GM12872 (cell line): ENCODE data around the gene DNAH3.
A peak's percentile ranks its signal among the peaks of the same experiment; 100 is the strongest.

ENCODE experiments used
- TF ChIP-seq, protein P1 (sequence below): IDR thresholded peaks from 3 replicates; pipeline ENCODE4 v1.5.1; 2011; ENCODE audit warnings: low read depth, mild to moderate bottlenecking, low read length, moderate library complexity; ENCODE audit not compliant: insufficient read depth

The DNAH3 gene

DNA sequence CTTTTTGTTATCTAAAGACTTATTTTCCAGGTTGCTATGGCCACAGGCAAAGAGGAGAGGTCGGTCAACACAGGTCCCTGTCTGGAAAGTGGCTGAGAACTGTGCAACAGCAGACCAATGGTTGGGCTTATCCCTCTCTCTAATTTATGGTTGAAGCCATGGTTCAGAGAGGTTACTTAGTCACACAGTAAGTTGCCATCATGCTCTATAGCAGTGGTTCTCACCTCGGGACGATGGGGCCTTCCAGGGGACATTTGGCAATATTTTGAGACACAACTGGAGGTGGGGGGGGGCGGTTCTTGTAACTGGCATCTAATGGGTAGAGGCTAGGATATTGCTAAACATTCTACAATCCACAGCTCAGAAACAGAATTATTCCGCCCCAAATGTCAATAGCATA, 7.0 kb upstream of the DNAH3 start:
- TF ChIP-seq, protein P1, sequence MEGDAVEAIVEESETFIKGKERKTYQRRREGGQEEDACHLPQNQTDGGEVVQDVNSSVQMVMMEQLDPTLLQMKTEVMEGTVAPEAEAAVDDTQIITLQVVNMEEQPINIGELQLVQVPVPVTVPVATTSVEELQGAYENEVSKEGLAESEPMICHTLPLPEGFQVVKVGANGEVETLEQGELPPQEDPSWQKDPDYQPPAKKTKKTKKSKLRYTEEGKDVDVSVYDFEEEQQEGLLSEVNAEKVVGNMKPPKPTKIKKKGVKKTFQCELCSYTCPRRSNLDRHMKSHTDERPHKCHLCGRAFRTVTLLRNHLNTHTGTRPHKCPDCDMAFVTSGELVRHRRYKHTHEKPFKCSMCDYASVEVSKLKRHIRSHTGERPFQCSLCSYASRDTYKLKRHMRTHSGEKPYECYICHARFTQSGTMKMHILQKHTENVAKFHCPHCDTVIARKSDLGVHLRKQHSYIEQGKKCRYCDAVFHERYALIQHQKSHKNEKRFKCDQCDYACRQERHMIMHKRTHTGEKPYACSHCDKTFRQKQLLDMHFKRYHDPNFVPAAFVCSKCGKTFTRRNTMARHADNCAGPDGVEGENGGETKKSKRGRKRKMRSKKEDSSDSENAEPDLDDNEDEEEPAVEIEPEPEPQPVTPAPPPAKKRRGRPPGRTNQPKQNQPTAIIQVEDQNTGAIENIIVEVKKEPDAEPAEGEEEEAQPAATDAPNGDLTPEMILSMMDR: no peak

DNA sequence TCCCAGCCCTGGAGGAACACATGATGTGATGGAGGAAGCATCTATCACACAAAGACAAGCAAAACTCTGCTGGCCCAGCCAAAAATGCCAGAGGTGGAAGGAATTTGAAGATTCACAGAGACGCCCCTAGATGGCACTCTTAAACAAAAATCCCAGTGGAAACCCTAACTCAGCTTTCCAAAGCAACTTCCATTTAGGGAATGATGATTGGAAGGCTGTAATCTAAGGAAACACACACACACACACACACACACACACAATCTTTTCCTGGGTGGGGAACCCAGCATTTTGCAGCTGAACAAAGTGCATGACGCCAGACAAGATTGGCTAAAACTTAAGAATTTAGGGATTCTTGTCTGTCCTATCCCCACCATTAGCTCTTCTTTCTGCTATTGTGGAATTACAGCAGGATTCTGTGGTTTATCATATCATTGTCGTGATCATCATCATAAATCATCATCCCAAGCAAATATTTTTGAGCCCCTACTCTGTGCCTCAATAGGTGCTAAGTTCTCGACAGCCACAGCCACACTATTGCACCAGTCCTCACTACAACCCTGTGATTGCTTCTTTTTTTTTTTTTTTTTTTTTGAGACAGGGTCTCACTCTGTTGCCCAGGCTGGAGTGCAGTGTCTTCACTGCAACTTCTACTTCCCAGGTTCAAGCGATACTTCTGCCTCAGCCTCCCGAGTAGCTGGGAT, 6.3 kb upstream of the DNAH3 start:
- TF ChIP-seq, protein P1: peak; percentile 66

DNA sequence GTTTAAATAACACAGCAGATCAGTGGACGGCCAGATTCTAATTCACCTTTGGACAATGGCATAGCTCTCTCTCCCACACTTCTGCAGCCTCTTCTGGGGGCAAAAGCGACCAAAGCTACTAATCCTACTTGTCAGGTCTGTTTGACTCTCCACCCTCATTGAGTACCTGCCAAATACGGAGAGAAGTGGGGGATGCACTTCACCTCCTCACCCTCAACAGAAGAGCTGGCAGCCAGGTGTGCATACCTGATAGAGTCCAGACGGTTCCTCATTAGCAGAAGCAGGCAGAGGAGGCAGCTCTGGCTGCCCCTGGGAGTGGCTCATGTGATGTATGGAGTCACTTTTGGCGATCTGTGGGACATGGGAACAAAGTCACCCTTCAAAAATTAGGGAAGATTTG, 4.9 kb downstream of the DNAH3 start:
- TF ChIP-seq, protein P1: no peak

DNA sequence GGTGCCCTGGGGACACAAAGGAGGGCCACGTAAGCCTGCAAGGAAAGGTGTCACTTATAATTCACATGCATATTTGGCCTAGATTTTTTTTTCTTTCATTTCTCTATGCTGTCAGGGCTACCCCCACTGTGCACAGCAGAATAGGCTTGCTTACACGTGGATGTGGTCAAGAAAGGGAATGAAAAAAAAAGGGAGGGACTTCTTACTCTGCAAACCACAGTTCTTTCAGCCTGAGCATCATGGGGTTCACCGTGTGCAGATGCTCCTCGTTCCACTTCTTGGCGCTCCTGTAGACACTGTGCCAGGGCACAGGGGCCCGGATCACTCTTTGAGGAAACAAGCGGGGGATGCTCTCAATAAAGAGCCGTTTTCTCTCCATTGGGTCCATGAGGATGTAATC, 16.6 kb downstream of the DNAH3 start:
- TF ChIP-seq, protein P1: no peak

DNA sequence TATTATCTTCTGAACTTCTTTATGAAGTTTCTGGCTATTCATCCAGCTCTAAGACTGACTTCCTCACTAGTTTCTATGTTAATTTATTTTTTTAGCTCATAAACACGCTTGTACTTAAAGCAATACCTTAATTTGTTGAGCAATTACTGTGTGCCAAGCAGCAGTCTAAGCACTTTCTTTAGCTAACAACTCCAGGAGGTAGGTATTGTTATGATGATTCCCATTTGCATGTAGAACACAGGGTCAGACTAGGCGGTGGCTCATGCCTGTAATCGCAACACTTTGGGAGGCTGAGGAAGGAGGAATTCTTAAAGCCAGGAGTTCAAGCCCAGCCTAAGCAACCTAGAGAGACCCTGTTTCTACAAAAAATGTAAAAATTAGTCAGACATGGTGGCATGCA, 19.8 kb downstream of the DNAH3 start:
- TF ChIP-seq, protein P1: no peak

DNA sequence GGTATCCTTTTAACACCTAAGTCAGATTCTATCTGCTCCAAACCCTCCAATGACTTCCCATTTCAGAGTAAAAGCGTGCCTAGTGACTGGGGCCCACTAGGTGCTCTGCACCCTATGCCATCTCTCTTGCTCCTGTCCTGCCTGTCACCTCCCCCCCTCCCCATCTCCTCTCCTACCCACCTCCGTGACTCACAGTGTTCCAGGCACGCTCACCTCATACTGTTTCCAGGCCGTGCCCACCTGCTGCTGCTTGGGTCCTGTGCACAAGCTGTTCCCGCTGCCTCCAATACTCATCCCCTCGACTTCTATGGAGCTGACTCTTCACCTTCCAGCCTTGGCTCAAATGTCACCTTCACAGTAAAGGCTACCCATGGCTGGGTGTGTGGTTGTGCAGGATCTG, 21.7 kb downstream of the DNAH3 start:
- TF ChIP-seq, protein P1: no peak

DNA sequence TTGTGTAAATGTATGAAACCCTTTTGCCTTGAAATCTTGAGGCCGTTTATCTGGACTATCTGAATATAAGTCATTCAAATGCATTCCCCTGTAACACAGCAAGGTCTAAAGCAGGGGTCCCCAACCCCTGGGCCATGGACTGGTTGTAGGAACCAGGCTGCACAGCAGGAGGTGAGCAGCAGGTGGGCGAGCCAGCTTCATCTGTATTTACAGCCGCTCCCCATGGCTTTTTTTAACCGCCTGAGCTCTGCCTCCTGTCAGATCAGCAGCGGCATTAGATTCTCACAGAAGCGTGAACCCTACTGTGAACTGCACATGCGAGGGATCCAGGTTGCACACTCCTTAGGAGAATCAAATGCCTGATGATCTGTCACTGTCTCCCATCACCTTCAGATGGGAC, 24.1 kb downstream of the DNAH3 start:
- TF ChIP-seq, protein P1: no peak
